BLaER1 treated with 17β-estradiol and CSF1 and Interleukin-3, amounts not matched to agents 10 nM and 100 nM (cell line): ENCODE measurements around the gene DNAH17.

ENCODE experiments used
- H3K27ac ChIP-seq, 11 experiments: shearing (Covaris generic); formaldehyde crosslinking; 2 replicates each; pipeline ENCODE4 v1.8.1; 2022
- H3K27me3 ChIP-seq, 11 experiments: shearing (Covaris generic); formaldehyde crosslinking; 2 replicates each; pipeline ENCODE4 v1.8.1; 2022
- H3K36me3 ChIP-seq, 11 experiments: shearing (Covaris generic); formaldehyde crosslinking; 2 replicates each; pipeline ENCODE4 v1.8.1; 2022
- H3K4me1 ChIP-seq, 10 experiments: shearing (Covaris generic); formaldehyde crosslinking; 2 replicates each; pipeline ENCODE4 v1.8.1; 2022
- H3K4me2 ChIP-seq, 11 experiments: shearing (Covaris generic); formaldehyde crosslinking; 2 replicates each; pipeline ENCODE4 v1.8.1; 2022
- H3K4me3 ChIP-seq, 10 experiments: shearing (Covaris generic); formaldehyde crosslinking; 2 replicates each; pipeline ENCODE4 v1.8.1; 2022
- H3K9ac ChIP-seq, 11 experiments: shearing (Covaris generic); formaldehyde crosslinking; 2 replicates each; pipeline ENCODE4 v1.8.1; 2022
- H3K9me3 ChIP-seq, 11 experiments: shearing (Covaris generic); formaldehyde crosslinking; replicated peaks in 1 of 11; 2 replicates each; pipeline ENCODE4 v1.8.1; 2022
- H4K20me1 ChIP-seq, 11 experiments: shearing (Covaris generic); formaldehyde crosslinking; 2 replicates each; pipeline ENCODE4 v1.8.1; 2022
- Cebpa-rat ChIP-seq, 11 experiments: shearing (Covaris generic); IDR thresholded peaks; 2 replicates each; pipeline ENCODE4 v1.8.1; 2022

DNAH17 gene

DNA sequence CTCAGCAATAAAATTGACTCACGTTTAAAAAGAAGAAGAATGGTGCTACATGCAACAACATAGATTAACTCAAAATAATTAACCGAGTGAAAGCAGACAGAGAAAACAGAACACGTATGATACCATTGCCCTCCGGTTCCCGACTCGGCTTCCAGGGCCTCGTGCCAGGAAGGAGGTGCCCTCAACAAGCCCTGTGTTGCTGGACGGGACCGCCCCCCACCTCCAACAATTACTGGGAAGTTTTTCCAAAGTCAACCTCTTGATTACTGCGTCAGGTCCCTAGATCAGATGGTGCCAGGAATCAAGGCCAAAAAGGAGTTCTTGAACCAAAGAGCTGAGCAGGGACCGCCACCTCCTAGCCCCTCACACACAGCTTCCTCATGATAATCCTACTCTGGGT lies 20.4 kb downstream of the DNAH17 start:
- Histone ChIP-seq H3K4me2 (peak overlapping the region in 7 of 11 experiments; percentile 10 to 62 (median 45); a peak in 11 of 22 replicates), H3K4me1 (peaks cover 0 to 26% (median 16%) of the 10 kb centered on the region in 10 experiments; a peak in 17 of 20 replicates), H3K27ac (peak overlapping the region in 3 of 11 experiments; percentile 26 to 33 (median 29); a peak in 4 of 22 replicates), H3K36me3 (0 out of 22 replicates have a peak, but pooled peaks cover 0 to 3% (median 0%) of the 10 kb centered on the region in 11 experiments), H3K9me3 (0 out of 22 replicates have a peak, but pooled peaks cover 0 to 4% (median 0%) of the 10 kb centered on the region in 11 experiments), H4K20me1 (no peaks in the 10 kb centered on the region), H3K27me3 (no peaks in the 10 kb centered on the region), H3K4me3 (no peak overlapping the region), H3K9ac (no peak overlapping the region)
- no peak for TF ChIP-seq Cebpa-rat (IDR thresholded peaks at IDR 0.05)

DNA sequence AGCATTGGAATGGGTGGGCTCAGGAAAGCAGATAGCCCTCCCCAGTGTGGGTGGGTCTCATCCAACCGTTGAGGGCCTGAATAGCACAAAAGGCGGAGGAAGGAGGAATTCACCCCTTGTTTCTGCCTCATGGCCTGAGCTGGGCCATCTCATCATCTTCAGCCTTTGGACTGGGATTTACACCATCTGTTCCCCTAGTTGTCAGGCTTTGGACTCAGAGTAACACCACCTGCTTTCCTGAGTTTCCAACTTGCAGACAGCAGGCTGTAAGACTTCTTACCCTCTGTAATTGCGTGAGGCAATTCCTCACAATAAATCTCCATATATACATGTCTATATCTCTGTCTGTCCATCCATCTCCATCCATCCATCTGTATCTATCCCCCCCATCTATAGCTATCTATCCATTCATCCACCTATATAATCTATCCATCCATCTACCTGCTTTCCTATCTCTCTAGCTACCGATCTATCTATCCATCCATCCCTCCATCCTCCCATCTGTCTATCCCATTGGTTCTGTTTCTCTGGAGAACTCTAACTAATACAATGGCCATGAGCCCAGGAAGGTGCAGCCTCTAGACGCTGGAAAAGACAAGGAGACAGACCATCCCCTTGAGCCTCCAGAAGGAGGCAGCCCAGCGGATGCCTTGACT lies 21.3 kb downstream of the DNAH17 start:
- Histone ChIP-seq H3K36me3 (0 out of 22 replicates have a peak, but pooled peaks cover 0 to 3% (median 0%) of the 10 kb centered on the region in 11 experiments), H3K9me3 (0 out of 22 replicates have a peak, but pooled peaks cover 0 to 4% (median 0%) of the 10 kb centered on the region in 11 experiments), H4K20me1 (no peaks in the 10 kb centered on the region), H3K27me3 (no peaks in the 10 kb centered on the region), H3K27ac (peak overlapping the region in 1 of 11 experiments; percentile 33; a peak in 1 of 22 replicates), H3K4me3 (no peak overlapping the region), H3K4me2 (peak overlapping the region in 5 of 11 experiments; percentile 24 to 62 (median 45); a peak in 6 of 22 replicates), H3K9ac (no peak overlapping the region), H3K4me1 (peaks cover 0 to 23% (median 16%) of the 10 kb centered on the region in 10 experiments; a peak in 17 of 20 replicates)
- TF ChIP-seq Cebpa-rat (IDR thresholded peaks at IDR 0.05), result no peak

DNA sequence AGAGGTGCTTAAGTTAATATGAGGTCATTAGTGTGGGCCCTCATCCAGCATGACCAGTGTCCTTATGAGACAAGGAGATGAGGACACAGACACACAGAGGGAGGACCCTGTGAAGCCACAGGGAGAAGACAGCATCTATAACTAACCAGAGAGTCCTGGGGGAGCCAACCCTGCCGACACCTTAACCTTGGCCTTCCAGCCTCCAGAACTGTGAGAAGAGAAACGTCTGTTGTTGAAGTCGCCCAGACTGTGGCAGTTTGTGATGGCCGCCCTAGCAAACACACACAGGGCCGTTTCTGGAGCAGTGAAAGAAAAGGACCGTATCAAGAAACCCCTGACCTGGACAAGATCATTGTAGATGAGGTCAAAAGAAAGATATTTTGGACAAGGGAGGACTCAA lies 26.7 kb downstream of the DNAH17 start:
- no peak overlapping the region for H3K4me3 ChIP-seq

DNA sequence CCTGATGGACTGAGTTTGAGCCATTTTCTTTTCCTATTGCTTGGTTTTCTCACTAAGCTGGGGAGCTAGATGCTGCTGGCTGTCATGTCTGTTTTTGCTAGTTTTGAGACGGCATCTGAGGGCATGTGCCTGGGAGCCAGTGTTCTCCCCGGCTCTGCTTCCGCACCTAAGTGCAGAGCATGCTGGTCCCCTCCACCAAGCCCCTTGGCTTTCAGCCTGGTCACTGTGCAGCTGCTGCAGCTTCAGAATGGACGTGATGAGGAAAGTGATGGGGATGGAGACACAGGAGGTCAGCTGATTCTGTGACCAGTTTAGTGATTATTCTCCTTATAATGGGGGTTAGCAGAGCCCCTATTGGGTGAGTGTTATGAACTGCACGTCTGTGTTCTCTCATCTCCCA lies 28.5 kb downstream of the DNAH17 start:
- Histone ChIP-seq H3K36me3 (peaks cover 0 to 4% (median 0%) of the 10 kb centered on the region in 11 experiments; a peak in 2 of 22 replicates), H3K4me2 (no peak overlapping the region), H3K4me1 (peaks cover 0 to 7% (median 0%) of the 10 kb centered on the region in 10 experiments; a peak in 2 of 20 replicates), H3K27me3 (no peaks in the 10 kb centered on the region), H3K9ac (no peak overlapping the region), H3K4me3 (no peak overlapping the region), H3K9me3 (peaks cover 0 to 10% (median 4%) of the 10 kb centered on the region in 11 experiments; a peak in 5 of 22 replicates), H3K27ac (no peak overlapping the region), H4K20me1 (no peaks in the 10 kb centered on the region)
- TF ChIP-seq Cebpa-rat (IDR thresholded peaks at IDR 0.05), result no peak

More for the DNA sequence above, 26.7 kb downstream of the DNAH17 start:
- Histone ChIP-seq H3K27me3 (no peaks in the 10 kb centered on the region), H3K9me3 (peaks cover 0 to 10% (median 4%) of the 10 kb centered on the region in 11 experiments; a peak in 5 of 22 replicates), H3K9ac (no peak overlapping the region), H3K4me2 (no peak overlapping the region), H3K27ac (no peak overlapping the region), H3K4me1 (peaks cover 0 to 7% (median 0%) of the 10 kb centered on the region in 10 experiments; a peak in 2 of 20 replicates), H3K36me3 (no peaks in the 10 kb centered on the region), H4K20me1 (no peaks in the 10 kb centered on the region)
- no peak for TF ChIP-seq Cebpa-rat (IDR thresholded peaks at IDR 0.05)

DNA sequence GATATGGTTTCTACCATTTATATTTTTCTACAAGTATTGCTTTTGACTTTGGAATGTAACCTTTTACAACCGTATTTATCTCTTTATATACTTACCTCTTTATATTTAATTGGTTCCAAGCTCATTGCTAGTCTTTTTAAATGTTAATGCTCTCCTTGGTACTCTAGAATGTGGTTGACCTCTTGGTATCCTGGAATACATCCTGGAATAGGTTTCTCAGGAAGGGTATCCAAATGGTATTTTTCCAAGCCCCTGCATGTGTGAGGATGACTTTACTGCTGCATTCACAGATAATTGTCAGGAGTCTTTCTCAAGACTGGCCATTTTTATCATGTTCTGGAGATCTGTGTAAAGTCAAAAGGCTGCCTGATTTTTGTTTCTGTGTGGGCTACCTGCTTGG lies 30.2 kb downstream of the DNAH17 start:
- Histone ChIP-seq H3K27ac (no peak overlapping the region), H3K9me3 (peaks cover 0 to 17% (median 9%) of the 10 kb centered on the region in 11 experiments; a peak in 15 of 22 replicates), H4K20me1 (no peaks in the 10 kb centered on the region), H3K27me3 (no peaks in the 10 kb centered on the region), H3K9ac (no peak overlapping the region), H3K36me3 (peaks cover 0 to 13% (median 0%) of the 10 kb centered on the region in 11 experiments; a peak in 2 of 22 replicates), H3K4me2 (no peak overlapping the region), H3K4me1 (peaks cover 0 to 13% (median 2%) of the 10 kb centered on the region in 10 experiments; a peak in 12 of 20 replicates), H3K4me3 (no peak overlapping the region)
- TF ChIP-seq Cebpa-rat (IDR thresholded peaks at IDR 0.05), result no peak

DNA sequence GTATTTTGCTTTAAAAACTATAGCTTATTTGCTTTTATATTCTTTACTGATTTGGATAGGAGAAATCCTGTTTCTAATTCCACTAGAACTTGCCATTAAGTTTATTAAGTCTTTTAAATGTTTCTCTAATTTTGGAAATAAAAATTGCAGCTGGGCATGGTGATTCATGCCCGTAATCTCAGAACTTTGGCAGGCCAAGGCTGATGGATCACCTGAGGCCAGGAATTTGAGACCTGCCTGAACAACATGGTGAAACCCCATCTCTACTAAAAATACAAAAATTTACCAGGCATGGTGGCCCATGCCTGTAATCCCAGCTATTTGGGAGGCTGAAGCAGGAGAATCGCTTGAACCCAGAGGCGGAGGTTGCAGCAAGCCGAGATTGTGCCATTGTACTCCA lies 30.7 kb downstream of the DNAH17 start:
- Histone ChIP-seq H3K9me3 (peaks cover 0 to 17% (median 9%) of the 10 kb centered on the region in 11 experiments; a peak in 15 of 22 replicates), H3K4me2 (no peak overlapping the region), H3K27me3 (no peaks in the 10 kb centered on the region), H3K9ac (no peak overlapping the region), H3K27ac (no peak overlapping the region), H3K4me1 (peaks cover 0 to 18% (median 4%) of the 10 kb centered on the region in 10 experiments; a peak in 11 of 20 replicates), H3K36me3 (peaks cover 0 to 13% (median 0%) of the 10 kb centered on the region in 11 experiments; a peak in 2 of 22 replicates), H3K4me3 (no peak overlapping the region), H4K20me1 (no peaks in the 10 kb centered on the region)
- no peak for TF ChIP-seq Cebpa-rat (IDR thresholded peaks at IDR 0.05)

DNA sequence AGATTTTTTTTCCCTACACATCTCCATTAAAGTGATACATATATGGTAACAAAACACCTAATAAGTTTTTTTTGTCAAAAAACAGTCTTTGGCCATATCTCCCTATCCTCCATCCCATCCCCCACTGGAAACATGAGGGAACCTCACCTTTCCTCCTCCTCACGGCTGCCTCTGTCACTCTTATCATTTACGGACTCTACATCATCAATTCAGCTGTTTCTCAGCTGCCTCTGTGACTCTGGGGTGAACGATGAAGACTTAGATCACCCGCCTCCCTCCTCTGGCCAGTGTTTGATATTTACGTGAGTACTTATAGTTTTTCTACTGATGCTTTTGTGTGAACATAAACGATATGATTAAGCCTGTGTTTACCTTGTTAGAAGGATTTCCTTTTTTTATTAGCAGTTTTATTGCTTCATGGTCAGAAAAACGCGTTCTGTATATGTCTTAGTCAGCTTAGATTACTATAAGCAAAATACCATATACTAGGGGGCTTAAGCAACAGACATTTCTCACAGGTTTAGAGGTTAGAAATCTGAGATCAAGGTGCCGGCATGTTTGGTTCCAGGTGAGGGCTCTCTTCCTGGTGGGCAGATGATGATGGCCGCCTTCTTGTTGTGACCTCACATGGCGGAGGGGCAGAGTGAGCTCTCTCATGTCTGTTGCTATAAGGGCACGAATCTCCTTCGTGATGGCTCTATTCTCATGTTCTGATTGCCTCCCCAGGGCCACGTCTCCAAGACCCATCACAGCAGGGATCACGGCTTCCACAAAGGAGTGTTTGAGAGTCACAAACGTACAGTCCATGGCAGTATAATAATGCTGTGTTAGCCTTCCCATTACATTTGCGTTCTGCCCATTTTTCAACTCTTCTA lies 32.1 kb downstream of the DNAH17 start:
- Histone ChIP-seq H3K4me3 (no peak overlapping the region), H3K27ac (no peak overlapping the region), H3K9me3 (peaks cover 0 to 17% (median 9%) of the 10 kb centered on the region in 11 experiments; a peak in 15 of 22 replicates), H3K4me1 (peaks cover 0 to 20% (median 5%) of the 10 kb centered on the region in 10 experiments; a peak in 11 of 20 replicates), H3K27me3 (no peaks in the 10 kb centered on the region), H3K4me2 (no peak overlapping the region), H4K20me1 (no peaks in the 10 kb centered on the region), H3K36me3 (peaks cover 0 to 13% (median 0%) of the 10 kb centered on the region in 11 experiments; a peak in 2 of 22 replicates), H3K9ac (no peak overlapping the region)
- TF ChIP-seq Cebpa-rat (IDR thresholded peaks at IDR 0.05), result no peak

DNA sequence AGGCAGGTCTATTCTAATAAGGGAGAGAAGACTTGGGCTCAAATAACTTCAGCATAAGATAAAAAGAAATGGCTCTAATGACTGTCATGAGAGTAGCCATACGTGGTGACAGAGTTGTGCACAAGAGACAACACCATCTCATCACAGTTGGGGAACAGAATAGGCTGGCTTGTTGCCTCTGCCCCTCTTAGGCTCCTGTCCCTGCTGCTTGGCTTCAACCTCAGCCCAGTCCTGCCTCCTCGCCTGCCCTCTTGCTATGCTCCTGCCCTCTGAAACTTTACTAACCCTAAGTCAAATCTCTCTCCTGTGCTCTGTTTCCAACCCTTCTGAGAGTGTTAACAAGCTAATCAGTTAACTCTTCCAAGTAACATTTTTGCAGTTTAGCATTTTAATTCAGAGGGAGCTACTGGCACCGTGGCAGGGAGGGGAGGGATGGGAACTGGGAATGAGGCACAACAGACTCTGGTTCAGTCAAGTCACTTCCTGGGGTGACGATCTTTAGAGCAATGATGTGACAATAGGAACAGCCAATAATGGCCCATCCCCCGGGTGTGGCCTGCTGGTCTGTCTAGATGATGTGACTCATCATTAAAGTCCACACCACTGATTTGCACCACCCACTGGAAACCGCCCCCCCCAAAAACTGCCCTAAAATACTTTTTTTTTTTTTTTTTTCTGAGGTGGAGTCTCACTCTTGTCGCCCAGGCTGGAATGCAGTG lies 35.5 kb downstream of the DNAH17 start:
- peak overlapping the region in 6 of 11 experiments; percentile 19 to 76 (median 59); a peak in 10 of 22 replicates for H3K4me2 ChIP-seq
- H3K9ac ChIP-seq, result peak overlapping the region in 3 of 11 experiments; percentile 44 to 67 (median 52); a peak in 4 of 22 replicates
- no peak overlapping the region for H3K4me3 ChIP-seq
- no peaks in the 10 kb centered on the region for H4K20me1 ChIP-seq
- TF ChIP-seq Cebpa-rat (IDR thresholded peaks at IDR 0.05), result no peak
- H3K4me1 ChIP-seq, result peaks cover 13 to 50% (median 23%) of the 10 kb centered on the region in 10 experiments
- H3K36me3 ChIP-seq, result peaks cover 0 to 13% (median 0%) of the 10 kb centered on the region in 11 experiments; a peak in 2 of 22 replicates
- H3K9me3 ChIP-seq, result peaks cover 0 to 10% (median 7%) of the 10 kb centered on the region in 11 experiments; a peak in 15 of 22 replicates
- H3K27me3 ChIP-seq, result no peaks in the 10 kb centered on the region
- H3K27ac ChIP-seq, result peak overlapping the region in 8 of 11 experiments; percentile 32 to 85 (median 58); a peak in 14 of 22 replicates
